Measurements from ENCODE around the gene TSPYL2. TPM values are rescaled to one million over a fixed set of nuclear protein-coding genes. Genes with fewer than 3 reads are reported as not detected.

Gene TSPYL2
- total RNA-seq, 1 donor from 2014 or later: 8.7 TPM

GRCh38 chrX:53115550-53115874, 33.3 kb downstream of the TSPYL2 start:
- H3K4me3 ChIP-seq (ENCODE audit: low read depth, low read length): no peak overlapping the region
- FAIRE-seq (no peak), DNase-seq (ENCODE audit: low read depth) (no peak)
- no peaks in the 10 kb centered on the region for H3K36me3 ChIP-seq (ENCODE audit: control insufficient read depth, insufficient read depth, low read length)
- no peak for TF ChIP-seq CTCF (IDR thresholded peaks at IDR 0.05; ENCODE audit: insufficient read depth, low read length, severe bottlenecking)
- no peaks in the 10 kb centered on the region for H3K27me3 ChIP-seq (ENCODE audit: control insufficient read depth, insufficient read depth, low read length)

DNA sequence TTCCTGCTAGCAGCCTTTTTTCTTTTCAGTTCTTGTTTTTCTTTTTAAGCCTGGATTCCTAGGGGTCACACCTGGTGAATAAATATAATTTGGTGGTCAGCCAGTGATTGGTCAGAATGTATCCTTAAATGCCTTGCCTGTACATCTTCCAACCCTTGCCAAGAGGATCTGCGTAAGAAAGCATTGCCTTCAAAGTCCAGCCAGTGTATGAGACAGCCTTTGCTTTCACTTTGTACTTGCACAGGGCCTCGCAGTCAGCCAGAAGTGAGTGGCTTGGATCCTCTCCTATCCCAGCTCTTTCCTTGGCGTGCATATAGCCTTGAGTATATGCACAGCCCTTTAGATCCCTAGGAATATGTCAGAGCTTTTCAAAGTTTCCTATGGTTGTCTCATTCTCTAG, 33.9 kb downstream of the TSPYL2 start:
- DNase-seq (ENCODE audit: low read depth) (no peak), FAIRE-seq (no peak)
- Histone ChIP-seq H3K27me3 (ENCODE audit: control insufficient read depth, insufficient read depth, low read length) (no peaks in the 10 kb centered on the region), H3K36me3 (ENCODE audit: control insufficient read depth, insufficient read depth, low read length) (no peaks in the 10 kb centered on the region), H3K4me3 (ENCODE audit: low read depth, low read length) (no peak overlapping the region)
- TF ChIP-seq CTCF (IDR thresholded peaks at IDR 0.05; ENCODE audit: insufficient read depth, low read length, severe bottlenecking): no peak

GRCh38 chrX:53122013-53122412, 39.8 kb downstream of the TSPYL2 start:
- Histone ChIP-seq H3K36me3 (ENCODE audit: control insufficient read depth, insufficient read depth, low read length) (no peaks in the 10 kb centered on the region), H3K4me3 (ENCODE audit: low read depth, low read length) (no peak overlapping the region)

GRCh38 chrX:53125506-53125905, 43.3 kb downstream of the TSPYL2 start:
- Histone ChIP-seq H3K36me3 (ENCODE audit: control insufficient read depth, insufficient read depth, low read length) (no peaks in the 10 kb centered on the region), H3K4me3 (ENCODE audit: low read depth, low read length) (no peak overlapping the region), H3K27me3 (ENCODE audit: control insufficient read depth, insufficient read depth, low read length) (no peaks in the 10 kb centered on the region)
- DNase-seq (ENCODE audit: low read depth) (no peak), FAIRE-seq (no peak)
- no peak for TF ChIP-seq CTCF (IDR thresholded peaks at IDR 0.05; ENCODE audit: insufficient read depth, low read length, severe bottlenecking)

More at GRCh38 chrX:53122013-53122412, 39.8 kb downstream of the TSPYL2 start:
- DNase-seq (ENCODE audit: low read depth) (no peak), FAIRE-seq (no peak)
- no peaks in the 10 kb centered on the region for H3K27me3 ChIP-seq (ENCODE audit: control insufficient read depth, insufficient read depth, low read length)
- no peak for TF ChIP-seq CTCF (IDR thresholded peaks at IDR 0.05; ENCODE audit: insufficient read depth, low read length, severe bottlenecking)

DNA sequence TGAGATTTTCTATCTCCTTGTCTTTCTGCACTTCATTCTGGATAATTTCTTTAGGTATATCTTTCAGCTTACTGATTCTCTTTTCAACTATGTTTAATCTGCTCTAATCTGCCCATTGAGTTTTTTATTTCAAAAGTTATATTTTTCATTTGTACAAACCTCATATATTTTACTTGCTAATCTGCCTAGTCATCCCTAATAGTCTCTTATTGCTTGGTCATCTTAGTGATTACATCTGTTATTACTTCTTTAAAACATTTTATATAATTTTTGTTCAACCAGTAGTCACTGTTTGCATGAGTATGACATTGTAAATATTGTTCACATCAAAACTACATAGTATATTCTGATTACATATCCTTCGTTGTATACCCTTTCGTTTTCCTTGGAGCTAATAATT, 44.2 kb downstream of the TSPYL2 start:
- no peaks in the 10 kb centered on the region for H3K27me3 ChIP-seq (ENCODE audit: control insufficient read depth, insufficient read depth, low read length)
- no peak for DNase-seq (ENCODE audit: low read depth)
- FAIRE-seq: no peak
- no peak for TF ChIP-seq CTCF (IDR thresholded peaks at IDR 0.05; ENCODE audit: insufficient read depth, low read length, severe bottlenecking)
- no peak overlapping the region for H3K4me3 ChIP-seq (ENCODE audit: low read depth, low read length)
- no peaks in the 10 kb centered on the region for H3K36me3 ChIP-seq (ENCODE audit: control insufficient read depth, insufficient read depth, low read length)

DNA sequence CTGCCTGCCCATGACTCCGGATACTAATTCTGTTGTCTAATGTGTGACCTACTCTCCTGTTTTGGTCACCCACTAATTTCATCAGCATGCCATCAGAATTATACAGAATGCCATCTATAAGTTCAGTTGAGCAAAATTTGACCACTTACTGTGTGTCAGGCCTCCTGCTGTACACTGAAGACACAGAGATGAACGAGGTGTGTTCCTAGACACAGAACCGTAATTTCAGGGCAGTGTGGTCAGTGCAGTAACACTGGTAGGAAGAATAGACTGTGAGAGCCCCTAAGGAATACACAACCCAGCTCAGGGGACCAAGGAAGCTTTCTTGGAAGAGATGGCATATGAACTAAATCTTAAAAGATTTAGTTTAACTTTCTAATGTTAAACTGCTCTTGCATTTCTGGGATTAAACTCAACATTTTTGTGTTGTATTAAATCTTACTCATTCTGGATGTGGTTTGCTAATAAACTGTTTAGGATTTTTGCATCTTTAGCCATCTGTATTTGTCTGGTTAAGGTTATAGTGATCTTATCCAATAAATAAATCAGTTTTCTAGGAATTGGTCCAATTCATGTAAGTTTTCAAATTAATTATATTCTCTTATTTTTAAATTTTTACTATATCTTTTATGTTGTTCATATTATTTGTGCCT, 46.1 kb downstream of the TSPYL2 start:
- TF ChIP-seq CTCF (IDR thresholded peaks at IDR 0.05; ENCODE audit: insufficient read depth, low read length, severe bottlenecking): no peak
- no peaks in the 10 kb centered on the region for H3K36me3 ChIP-seq (ENCODE audit: control insufficient read depth, insufficient read depth, low read length)
- no peaks in the 10 kb centered on the region for H3K27me3 ChIP-seq (ENCODE audit: control insufficient read depth, insufficient read depth, low read length)
- H3K4me3 ChIP-seq (ENCODE audit: low read depth, low read length): no peak overlapping the region
- peak; percentile 50 for FAIRE-seq
- DNase-seq (ENCODE audit: low read depth): no peak

Measured in bronchial epithelial cell (primary cell).